GM18508 (cell line): ENCODE results near the gene ARV1.
"Not testable (repeated sequence)": the region's sequence is repeated elsewhere in the genome, so short reads cannot be mapped to it uniquely, and the experiment has no call there.

Source experiments
- ATAC-seq: cut with Tn5 transposase; IDR thresholded peaks from one replicate; pipeline ENCODE4 v1.9.1; 2021; ENCODE audit warnings: moderate number of reproducible peaks; ENCODE audit not compliant: insufficient read depth, unreplicated experiment

The ARV1 gene

DNA sequence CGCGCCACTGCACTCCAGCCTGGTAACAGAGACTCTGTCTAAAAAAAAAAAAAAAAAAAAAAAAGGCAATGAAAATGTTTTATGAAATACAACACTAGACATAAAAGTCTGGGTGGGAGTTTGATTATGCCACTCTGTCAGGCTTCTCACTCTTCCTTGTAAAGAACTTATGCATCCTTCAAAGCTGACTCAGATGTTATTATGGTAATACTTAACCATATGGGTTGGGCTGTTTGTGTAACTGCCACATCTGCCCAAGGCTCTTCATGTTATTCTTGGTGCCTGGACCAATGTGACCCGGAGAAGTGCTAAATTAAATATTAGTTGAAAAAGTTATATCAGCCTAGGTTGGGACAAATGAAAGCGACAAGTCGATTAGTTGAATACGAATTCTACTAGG lies 37.3 kb downstream of the ARV1 start:
- ATAC-seq, result no peak

DNA sequence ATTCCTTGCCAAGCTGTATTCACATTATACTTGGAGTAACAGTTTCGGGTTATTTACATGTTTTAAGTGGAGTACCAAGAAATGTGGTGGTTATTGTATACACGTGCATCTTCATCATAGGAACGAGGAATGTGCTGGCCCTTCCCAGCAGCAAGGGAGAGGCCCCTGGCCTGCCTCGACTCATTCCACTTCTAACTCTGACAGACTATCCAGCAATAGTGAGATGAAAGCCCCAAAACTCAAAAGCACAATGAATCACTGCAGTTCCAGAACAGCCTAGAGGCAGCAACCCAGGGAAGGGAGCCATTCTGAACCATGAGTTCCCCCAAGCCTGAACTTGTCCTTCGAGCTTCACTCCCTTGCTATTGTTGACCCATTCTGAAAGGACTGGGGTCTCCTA lies 38.1 kb downstream of the ARV1 start:
- no peak for ATAC-seq

DNA sequence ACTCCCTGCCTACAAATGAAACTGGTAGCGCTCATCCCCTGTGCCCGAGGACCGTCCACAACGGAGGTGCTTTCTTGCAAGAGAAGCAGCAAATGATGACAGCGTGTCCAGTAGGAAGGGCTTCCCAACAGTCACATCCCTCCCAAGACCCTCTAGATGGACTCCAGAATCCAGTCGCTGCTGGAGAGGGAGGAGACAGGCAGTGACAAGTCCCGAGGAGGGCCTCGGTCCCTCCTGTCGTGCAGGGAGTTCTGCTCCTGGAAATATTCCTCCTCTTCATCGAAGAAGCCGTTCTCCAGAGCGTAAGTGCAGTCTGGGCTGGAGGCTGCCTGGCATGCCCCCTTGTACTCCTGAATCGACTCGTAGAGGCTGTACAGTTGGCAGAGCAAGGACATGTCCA lies 40.8 kb downstream of the ARV1 start:
- ATAC-seq, result no peak

DNA sequence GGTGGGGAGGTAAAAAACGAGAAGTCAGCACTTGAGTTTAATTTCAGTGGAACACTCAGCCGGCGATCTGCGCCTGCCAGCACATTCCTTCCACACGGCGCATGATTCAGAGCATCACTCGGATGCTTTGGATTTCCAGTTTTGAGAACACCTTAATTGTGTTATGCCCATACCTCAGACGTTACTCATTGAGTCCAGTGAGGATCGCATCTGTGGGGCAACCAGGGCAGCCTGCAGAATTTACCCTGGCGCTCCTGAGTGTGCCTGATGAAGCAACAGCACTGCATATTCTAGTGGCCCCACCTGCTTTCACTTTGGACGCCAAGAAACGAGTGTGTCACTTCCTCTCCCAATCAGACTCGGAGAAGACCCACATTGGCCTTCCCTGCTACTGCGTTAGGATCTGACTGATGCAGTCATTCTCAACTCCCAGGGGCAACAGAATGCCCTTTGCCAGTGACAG lies 41.3 kb downstream of the ARV1 start:
- ATAC-seq, result no peak

DNA sequence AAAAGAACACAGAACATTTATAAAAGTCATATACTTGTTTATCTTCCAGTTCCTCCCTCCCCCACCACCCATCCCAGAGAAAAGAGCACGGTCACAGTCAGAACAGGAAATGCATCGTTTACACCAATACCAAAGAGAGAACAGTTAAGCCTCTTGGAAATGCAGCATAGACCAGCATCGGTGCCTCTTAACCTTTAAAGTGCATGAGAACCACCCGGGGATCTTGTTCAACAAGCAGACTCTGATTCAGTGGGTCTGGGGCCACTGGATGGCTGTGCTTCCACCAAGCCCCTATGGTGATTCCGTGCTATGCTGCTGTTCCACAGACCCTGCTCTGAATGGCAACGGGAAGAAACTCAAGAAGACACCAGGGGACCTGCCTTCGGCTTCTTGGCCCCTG lies 41.9 kb downstream of the ARV1 start:
- ATAC-seq, result no peak

DNA sequence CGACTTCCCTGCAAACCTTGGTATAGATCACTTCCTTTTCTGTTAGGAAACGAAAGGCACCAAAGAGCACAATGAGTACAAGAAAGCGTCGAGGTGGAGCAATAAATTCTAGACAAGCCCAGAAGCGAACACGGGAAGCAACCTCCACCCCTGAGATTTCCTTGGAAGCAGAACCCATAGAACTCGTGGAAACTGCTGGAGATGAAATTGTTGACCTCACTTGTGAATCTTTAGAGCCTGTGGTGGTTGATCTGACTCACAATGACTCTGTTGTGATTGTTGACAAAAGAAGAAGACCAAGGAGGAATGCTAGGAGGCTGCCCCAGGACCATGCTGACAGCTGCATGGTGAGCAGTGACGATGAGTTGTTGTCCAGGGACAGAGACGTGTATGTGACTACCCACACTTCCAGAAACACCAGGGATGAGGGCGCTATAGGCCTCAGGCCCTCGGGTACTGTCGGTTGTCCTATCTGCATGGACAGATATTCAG lies 42.7 kb downstream of the ARV1 start:
- ATAC-seq, result no peak

DNA sequence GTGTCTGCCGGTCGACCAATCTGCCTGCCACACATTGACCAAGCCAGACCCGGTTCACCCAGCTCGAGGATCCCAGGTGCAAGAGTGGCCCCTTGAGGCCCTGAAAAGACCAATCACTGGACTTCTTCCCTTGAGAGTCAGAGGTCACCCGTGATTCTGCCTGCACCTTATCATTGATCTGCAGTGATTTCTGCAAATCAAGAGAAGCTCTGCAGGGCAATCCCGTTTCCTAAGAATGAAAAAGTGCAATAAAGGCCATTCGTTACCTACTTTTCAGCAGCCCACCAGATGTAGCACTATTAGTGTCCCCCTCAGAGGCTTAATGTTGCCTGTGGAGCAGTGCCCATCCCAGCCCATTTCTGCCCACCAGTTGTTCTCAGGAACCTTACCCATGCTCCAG lies 43.6 kb downstream of the ARV1 start:
- ATAC-seq, result not testable (repeated sequence)

DNA sequence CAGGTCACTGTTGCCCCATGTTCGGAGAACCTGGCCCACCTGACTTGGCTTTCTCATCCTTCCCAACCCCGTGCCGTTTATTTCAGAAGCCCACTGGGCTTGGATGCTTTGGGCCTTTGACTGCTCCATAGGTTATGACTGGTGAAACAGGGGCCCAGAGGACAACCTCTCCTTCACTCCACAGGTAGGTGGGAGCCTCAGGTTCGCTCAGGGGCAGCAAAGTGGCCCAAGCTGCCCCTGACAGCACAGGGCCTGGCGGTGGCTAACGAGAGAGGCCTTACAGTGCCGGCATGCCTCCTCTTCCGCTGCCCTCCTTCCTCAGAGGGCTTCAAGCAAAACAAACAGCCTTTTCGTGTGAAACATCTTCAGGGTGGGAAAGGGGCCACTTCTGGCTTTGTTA lies 44.3 kb downstream of the ARV1 start:
- no peak for ATAC-seq

DNA sequence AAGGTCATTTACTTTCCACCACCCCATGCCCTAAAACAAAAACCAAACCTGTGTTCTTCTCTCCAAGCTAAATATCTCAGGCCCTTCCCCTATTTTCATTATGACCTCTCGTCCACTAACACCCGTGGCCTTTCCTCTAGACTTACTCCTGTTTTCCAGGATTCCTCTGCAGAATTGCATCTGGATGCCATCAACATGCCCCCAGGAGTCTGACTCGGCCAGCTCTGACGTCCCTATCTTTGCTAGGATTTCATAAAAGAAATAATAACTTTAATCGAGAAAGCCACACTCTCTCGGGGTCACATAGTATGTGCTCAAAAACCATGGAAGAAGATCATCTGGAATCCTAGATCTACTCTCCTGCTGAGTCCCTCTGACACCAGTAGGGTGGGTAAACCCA lies 47.7 kb downstream of the ARV1 start:
- no peak for ATAC-seq

DNA sequence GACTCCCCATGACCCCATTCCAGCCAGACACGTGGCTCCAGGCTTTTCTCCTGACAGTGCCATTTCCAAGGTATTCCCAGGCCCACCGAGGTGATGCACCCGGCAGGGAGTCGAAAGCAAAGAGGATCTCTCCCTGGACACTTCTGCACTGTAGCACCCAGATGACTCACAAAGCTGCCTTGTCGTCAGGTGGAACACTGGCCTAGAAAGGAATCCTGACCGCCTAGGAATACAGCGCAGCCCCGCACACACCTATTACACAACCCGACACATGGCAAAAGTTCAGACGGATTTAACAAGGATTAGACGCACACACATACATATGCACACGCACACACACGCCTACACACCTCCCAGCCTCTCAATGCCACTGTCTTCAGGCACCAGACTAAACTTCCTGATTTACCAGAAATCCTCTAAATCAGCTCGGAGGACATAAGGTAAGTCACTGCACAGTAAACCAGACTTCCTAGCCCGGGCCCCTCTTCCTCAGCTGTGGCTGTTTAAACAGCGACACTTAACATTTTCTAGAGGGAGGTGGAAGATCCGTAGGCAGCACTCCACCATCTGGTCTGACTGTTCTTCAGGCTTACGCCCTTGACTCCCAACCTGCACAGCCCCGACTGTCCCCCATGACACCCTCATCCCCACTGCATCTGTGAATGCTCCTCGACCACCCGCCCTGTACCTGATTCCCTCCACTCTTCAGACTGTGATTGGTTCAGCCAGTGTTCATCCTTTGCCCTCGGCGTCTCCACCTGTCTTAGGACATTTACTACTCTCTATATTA lies 48.4 kb downstream of the ARV1 start:
- no peak for ATAC-seq

DNA sequence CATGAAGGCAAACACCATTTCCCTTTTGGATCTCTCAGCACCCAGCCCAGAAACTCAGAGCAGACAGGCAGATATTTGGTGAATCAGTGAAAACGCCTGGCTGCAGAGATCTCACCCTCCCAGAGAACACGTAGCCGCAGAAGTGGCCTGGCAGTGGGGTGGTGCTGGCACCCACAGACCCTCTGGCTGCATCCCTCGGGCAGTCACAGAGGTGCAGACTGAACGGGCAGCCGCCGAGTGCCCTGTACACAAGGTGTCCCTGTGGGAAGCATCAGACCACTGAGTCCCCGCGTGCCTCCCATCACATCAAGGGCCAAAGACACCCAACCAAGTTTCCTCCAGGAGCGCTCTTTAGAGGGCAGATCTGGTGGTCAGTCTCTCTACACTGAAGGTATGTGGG lies 49.1 kb downstream of the ARV1 start:
- no peak for ATAC-seq

DNA sequence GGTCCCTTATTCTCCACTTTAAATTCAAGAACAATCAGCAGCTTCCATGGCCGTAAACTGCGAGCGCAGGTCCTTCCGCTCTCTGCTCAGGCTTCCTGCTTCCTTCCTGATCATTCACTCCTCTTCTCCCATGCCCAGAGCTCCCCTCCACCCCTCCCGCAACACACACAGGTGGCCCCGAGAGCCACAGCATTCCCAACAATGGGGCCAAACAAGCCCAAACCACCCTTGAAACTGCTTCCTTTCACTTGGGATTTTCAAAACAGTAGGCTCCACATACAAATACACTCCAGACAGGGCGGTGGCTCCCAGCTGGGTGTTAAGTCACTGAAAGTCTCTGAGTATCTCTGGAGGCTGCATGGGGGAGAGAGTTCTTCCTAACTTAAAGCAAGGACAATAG lies 49.8 kb downstream of the ARV1 start:
- ATAC-seq, result no peak

DNA sequence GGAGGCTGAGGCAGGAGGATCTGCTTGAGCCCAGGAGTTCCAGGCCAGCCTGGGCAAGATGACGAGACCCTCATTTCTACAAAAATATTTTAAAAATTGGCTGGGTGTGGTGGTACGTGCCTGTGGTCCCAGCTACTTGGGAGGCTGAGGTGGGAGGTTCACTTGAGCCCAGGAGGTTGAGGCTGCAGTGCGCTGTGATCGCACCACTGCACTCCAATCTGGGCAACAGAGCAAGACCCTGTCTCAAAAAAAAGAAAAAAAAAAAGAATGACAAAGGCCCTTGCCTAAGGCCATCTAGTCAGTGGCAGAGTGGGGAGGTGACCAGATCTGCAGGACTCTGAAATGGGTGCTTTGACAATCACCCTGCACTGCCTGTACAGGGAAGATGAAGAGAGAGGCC lies 50.4 kb downstream of the ARV1 start:
- ATAC-seq, result not testable (repeated sequence)

DNA sequence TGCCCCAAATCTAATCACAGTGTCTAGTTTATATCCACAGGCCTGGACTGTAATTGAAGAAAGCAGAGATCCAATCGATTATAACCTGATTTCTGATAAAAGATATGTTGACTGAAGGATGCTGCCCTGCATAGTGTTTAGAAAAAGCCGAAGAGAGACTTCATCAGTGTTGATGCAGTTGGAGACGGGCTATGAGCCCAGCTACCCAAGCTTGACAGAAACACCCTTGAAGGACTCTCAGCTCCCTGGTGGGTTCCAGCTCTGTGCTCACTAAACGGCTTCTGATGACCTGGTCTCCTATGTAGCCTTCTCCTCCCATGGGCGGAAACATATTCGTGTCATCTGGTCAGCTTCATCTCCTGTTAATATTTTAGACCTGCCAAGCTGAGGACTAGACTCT lies 50.9 kb downstream of the ARV1 start:
- no peak for ATAC-seq

DNA sequence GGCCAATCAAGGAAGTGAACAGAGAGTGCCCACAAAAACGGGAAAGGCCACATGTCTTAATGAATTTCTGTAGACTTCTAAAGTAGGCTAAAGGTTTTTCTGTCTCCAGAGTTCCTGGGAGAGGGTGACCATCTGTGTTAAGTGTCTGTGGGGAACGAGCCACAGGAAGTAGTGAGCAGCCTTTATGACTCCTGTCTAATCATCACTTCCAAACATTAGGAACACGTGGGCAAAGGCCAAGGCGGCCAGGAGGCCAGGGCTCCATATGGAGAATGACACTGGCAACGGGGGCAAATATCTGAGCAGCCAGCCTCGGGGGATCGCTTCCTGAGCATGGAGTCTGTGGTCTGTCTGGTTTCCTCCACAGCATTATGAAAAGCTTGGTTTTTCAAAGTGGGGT lies 54.1 kb downstream of the ARV1 start:
- no peak for ATAC-seq

DNA sequence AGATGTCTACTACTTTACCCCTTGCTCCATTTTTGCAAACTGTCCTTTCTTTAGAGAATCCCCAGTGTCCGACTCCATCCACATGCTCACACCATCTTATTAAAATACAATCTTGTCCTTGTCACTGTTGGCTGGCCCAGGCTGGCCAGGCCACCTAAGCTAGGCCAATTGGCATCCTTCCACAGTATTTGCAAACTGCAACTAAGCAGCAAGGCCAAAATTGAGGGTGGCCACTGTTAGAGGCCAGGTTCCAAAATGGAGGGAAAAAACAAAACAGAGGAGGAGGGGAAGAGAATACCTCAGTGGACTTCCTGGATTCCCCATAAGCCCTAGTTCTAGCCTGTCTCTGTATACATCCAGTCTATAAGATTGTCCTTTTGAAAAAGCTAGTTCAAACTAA lies 56.9 kb downstream of the ARV1 start:
- no peak for ATAC-seq

DNA sequence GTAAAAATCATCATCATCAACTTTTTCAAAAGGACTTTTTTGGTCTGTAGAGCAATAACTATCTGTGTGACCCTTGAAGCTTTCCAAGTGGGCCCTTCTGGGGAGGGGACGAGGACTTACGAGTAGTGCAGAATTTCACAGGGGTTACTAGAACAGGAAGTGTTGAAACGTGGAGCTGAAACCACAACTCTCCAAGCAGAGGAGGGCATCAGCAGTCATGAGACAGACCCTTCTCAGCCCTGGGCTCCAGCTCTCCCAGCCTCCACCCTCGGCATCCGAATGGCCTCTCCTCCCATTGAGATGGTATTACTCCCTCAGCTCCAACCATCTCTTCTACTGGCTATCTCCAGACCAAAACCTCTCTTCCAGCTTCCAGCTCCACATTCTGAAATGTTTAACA lies 57.5 kb downstream of the ARV1 start:
- ATAC-seq, result no peak

DNA sequence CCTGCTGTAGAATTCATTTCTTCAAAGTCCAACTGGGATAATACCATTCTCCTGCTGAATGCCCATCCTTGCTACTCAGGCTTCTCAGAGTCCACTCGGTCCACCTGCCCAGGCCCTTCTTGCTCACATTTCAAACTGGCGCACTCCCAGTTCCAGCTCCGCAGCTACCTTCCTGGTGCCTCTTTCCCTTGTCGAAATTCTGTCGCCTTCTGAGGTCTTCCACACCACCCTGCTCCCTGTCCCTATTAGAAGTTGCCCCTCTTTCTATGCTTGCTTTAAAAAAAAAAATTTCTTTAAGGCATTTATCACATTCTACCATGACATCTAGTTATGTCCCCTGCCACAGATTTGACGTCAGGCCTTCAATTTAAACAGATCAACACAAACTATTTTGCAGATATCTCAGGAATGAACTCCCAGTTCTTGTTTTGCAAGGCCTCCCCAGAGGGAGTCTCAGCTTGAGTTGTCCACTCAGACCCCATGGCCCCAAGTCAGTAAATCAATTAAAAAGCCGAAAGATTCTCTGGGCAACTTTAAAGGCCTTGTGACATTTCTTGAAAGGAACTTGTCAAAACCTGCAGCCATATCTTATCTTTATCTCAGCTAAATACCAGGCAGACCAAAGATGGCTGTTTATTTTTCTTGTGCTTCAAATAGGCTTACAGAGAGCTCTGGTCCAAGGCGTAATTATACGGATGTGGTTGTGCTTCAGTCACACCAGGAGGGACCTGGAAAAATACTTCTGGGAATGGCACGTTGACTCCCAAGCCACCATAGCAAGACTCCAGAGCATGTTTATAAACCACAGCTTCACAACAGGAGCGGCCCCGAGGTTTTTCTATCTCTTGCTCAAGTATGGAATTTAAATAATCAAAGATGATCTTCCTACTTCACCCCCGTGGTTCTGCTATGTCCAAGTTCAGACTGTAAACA lies 59.0 kb downstream of the ARV1 start:
- no peak for ATAC-seq

DNA sequence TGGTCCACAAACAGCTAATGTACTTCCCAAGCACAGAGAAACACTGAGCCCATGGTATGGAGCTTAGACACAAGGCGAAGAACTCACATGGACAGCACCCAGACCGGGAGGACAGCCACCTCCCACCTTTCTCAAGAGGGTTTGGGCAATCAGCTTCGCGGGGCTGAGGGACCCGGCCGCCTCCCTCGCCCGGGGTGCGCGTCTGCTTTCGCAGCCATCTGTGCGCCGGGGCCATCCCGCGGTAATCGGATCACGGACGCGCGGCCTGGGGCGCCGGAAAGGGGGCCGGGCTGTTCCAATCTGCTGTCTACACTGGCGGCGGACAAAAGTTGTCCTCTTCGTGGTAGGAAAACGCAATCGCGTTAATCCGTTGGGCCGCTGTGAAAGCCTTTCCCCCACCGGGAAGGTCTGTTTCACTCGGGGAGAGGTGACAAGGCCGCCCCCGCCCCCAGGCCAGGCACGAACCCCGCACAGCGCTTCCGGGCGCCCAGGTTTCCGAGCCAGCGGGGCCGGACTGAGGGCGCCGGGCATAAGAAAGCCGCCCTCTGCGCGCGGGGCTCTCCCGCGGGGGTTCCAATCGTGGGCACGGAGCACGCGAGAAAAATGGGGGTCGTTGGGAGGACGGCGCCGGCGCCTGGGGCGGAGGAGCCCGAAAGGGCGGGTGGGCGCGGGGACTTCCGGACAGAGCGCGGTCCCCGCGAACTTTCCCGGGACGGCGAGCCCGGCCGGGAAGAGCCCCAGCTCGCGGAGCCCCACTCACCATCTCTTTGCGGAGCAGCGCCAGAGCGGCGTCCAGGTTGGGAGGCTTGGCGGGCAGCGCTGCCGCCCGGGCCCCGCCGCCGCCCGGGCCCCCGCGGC lies 60.5 kb downstream of the ARV1 start:
- no peak for ATAC-seq

DNA sequence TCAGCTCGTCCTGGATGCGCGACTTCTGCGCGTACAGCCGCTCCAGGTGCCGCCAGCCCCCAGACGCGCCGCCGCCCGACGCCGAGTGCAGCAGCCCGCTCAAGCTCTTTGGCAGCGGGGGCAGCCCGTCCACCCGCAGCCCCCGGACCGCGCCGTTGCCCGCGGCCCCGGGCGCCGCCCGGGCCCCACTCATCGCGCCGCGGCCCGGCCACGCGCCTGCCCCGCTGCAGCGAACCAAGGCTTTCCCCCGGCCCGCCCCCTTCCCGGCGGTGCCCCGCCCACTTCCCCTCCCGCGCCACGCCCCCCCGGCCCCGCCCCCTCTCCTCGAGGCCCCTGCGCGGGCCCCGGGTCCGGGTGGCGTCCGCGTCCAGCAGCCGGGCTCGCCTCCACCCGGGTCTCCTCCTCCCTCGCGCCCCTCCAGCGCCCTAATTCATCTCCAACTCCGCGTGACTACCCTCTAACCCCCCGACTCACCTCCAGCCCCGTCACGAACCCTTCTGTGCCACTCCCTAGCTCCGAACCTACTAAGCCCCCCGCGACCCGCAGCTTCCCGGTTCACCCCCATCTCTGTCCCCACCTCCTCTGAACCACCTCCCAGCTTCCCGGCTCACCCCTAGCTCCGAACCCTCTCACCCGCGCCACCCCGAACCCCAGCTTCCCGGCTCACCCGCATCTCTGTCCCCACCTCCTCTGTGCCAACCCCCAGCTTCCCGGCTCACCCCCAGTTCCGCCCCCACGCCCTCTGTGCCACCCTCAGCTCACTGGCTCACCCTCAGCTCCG lies 61.3 kb downstream of the ARV1 start, which contains the start of gene FAM89A:
Gene FAM89A, minus strand, starts transcription at position 236 of the 781 bp plus-strand sequence. Its CDS starts 43 bp downstream, at position 193.
- ATAC-seq, result no peak
